DND-41 (cell line): ENCODE data around the gene LRRC51.
"Not testable (repeated sequence)": the region's sequence is repeated elsewhere in the genome, so short reads cannot be mapped to it uniquely, and the experiment has no call there.

ENCODE experiments used
- ATAC-seq: fragments of 200-7000 bp; cut with Tn5 transposase; 3 replicates; pipeline ENCODE4 v1.9.1; 2021; ENCODE audit warnings: low read depth; ENCODE audit not compliant: insufficient read depth
- DNase-seq: peaks from one replicate; pipeline ENCODE4 v3.0.0-alpha.2; 2020
- H2AFZ ChIP-seq: 2 replicates; pipeline ENCODE4 v1.6.0; 2012; ENCODE audit warnings: low read depth, low read length
- H3K27ac ChIP-seq: 2 replicates; pipeline ENCODE4 v1.5.1; 2012; ENCODE audit warnings: low read length, inconsistent platforms
- H3K27me3 ChIP-seq: fragments of 200-600 bp; sonication (generic); 2 replicates; pipeline ENCODE4 v1.6.0; 2012; ENCODE audit warnings: low read length, mild to moderate bottlenecking, inconsistent platforms; ENCODE audit not compliant: insufficient read depth, poor library complexity
- H3K36me3 ChIP-seq: 2 replicates; pipeline ENCODE4 v1.5.1; 2012; ENCODE audit warnings: low read length, inconsistent platforms; ENCODE audit not compliant: insufficient read depth
- H3K4me1 ChIP-seq: 2 replicates; pipeline ENCODE4 v1.5.1; 2012; ENCODE audit warnings: mild to moderate bottlenecking, low read length; ENCODE audit not compliant: insufficient read depth
- H3K4me2 ChIP-seq: 2 replicates; pipeline ENCODE4 v1.6.0; 2012; ENCODE audit warnings: mild to moderate bottlenecking, moderate library complexity, low read length, inconsistent platforms; ENCODE audit not compliant: insufficient read depth
- H3K4me3 ChIP-seq, 2 experiments: fragments of 200-600 bp in 1 of 2; shearing (Covaris generic) in 1 of 2; 2 replicates each; pipeline ENCODE4 v1.5.1; 2012 to 2016; ENCODE audit warnings: inconsistent platforms in 2 of 2, low read length in 2 of 2, mild to moderate bottlenecking in 2 of 2, low read depth in 1 of 2, moderate library complexity in 1 of 2
- H3K79me2 ChIP-seq: 2 replicates; pipeline ENCODE4 v1.6.0; 2012; ENCODE audit warnings: low read length, inconsistent platforms; ENCODE audit not compliant: insufficient read depth
- H3K9ac ChIP-seq: 2 replicates; pipeline ENCODE4 v1.6.0; 2012; ENCODE audit warnings: low read depth, mild to moderate bottlenecking, inconsistent platforms, low read length, moderate library complexity
- H3K9me3 ChIP-seq: 2 replicates; pipeline ENCODE4 v1.5.1; 2012; ENCODE audit warnings: low read length, moderate library complexity, mild to moderate bottlenecking, inconsistent platforms; ENCODE audit not compliant: insufficient read depth, severe bottlenecking
- H4K20me1 ChIP-seq: 2 replicates; pipeline ENCODE4 v1.6.0; 2012; ENCODE audit warnings: low read length; ENCODE audit not compliant: insufficient read depth
- EZH2 ChIP-seq: IDR thresholded peaks from 3 replicates; pipeline ENCODE4 v1.6.1; 2012; ENCODE audit warnings: borderline replicate concordance, low read depth, mild to moderate bottlenecking, moderate library complexity, low read length, inconsistent platforms; ENCODE audit not compliant: severe bottlenecking
- TF ChIP-seq, protein P1 (sequence below): IDR thresholded peaks from 2 replicates; pipeline ENCODE4 v1.5.1; 2012; ENCODE audit warnings: borderline replicate concordance, low read length, moderate library complexity, mild to moderate bottlenecking; ENCODE audit not compliant: poor library complexity, severe bottlenecking; ENCODE audit errors: extremely low read depth

LRRC51 gene

DNA sequence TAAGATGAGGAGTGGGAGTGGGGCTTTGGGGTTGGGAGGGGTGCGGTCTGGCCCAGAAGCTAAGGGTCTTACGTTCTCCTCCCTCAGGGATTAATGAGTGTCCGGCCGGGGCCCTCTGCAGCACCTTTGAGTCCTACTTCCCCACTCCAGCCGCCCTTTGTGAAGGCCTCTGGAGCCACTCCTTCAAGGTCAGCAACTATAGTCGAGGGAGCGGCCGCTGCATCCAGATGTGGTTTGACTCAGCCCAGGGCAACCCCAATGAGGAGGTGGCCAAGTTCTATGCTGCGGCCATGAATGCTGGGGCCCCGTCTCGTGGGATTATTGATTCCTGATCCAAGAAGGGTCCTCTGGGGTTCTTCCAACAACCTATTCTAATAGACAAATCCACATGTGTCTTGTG is 58.9 kb downstream of the LRRC51 start:
- H2AFZ ChIP-seq = no peak overlapping the region
- H3K36me3 ChIP-seq = no peaks in the 10 kb centered on the region
- peaks cover 5% of the 10 kb centered on the region for H3K27me3 ChIP-seq
- no peaks in the 10 kb centered on the region for H4K20me1 ChIP-seq
- H3K4me1 ChIP-seq = peaks cover 3% of the 10 kb centered on the region; the same call in 1 of the 2 replicates
- TF ChIP-seq, protein P1, sequence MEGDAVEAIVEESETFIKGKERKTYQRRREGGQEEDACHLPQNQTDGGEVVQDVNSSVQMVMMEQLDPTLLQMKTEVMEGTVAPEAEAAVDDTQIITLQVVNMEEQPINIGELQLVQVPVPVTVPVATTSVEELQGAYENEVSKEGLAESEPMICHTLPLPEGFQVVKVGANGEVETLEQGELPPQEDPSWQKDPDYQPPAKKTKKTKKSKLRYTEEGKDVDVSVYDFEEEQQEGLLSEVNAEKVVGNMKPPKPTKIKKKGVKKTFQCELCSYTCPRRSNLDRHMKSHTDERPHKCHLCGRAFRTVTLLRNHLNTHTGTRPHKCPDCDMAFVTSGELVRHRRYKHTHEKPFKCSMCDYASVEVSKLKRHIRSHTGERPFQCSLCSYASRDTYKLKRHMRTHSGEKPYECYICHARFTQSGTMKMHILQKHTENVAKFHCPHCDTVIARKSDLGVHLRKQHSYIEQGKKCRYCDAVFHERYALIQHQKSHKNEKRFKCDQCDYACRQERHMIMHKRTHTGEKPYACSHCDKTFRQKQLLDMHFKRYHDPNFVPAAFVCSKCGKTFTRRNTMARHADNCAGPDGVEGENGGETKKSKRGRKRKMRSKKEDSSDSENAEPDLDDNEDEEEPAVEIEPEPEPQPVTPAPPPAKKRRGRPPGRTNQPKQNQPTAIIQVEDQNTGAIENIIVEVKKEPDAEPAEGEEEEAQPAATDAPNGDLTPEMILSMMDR = no peak
- no peak for TF ChIP-seq EZH2
- no peak overlapping the region for H3K4me3 ChIP-seq
- H3K9me3 ChIP-seq = no peaks in the 10 kb centered on the region
- H3K79me2 ChIP-seq = no peaks in the 10 kb centered on the region
- H3K9ac ChIP-seq = no peak overlapping the region
- H3K4me2 ChIP-seq = no peak overlapping the region
- H3K27ac ChIP-seq = no peak overlapping the region
- DNase-seq (no peak), ATAC-seq (no peak)

GRCh38 chr11:72140661-72141060 is 60.0 kb downstream of the LRRC51 start:
- no peak for DNase-seq
- H3K4me3 ChIP-seq = no peak overlapping the region
- H3K36me3 ChIP-seq = no peaks in the 10 kb centered on the region
- no peak for ATAC-seq
- H4K20me1 ChIP-seq = no peaks in the 10 kb centered on the region
- TF ChIP-seq, protein P1 = no peak
- no peak for TF ChIP-seq EZH2
- peaks cover 5% of the 10 kb centered on the region for H3K27me3 ChIP-seq
- H3K27ac ChIP-seq = no peak overlapping the region
- no peak overlapping the region for H2AFZ ChIP-seq
- H3K9me3 ChIP-seq = no peaks in the 10 kb centered on the region
- H3K4me1 ChIP-seq = peaks cover 3% of the 10 kb centered on the region; the same call in 1 of the 2 replicates
- H3K79me2 ChIP-seq = no peaks in the 10 kb centered on the region
- H3K4me2 ChIP-seq = no peak overlapping the region
- no peak overlapping the region for H3K9ac ChIP-seq

DNA sequence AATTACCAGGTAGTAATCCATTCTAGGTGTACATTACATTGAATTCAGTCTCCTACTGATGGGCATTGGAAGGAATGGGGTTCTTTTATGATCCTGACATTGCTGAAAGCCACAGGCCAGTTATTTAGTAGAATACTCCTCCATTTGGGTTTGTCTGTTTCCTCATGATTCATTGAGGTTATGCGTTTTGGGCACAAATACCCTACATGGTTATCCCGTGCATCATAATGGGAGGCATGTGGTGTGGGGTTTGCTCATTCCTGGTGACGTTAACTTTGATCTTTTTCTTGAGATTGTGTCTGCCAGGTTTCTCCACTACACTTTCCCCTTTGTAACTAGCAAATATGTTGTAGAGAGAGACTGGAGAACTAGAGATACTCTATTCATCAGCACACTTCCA is 60.4 kb downstream of the LRRC51 start:
- H3K4me1 ChIP-seq = peaks cover 3% of the 10 kb centered on the region; the same call in 1 of the 2 replicates
- H3K27ac ChIP-seq = no peak overlapping the region
- no peak overlapping the region for H3K4me2 ChIP-seq
- H3K79me2 ChIP-seq = no peaks in the 10 kb centered on the region
- no peaks in the 10 kb centered on the region for H4K20me1 ChIP-seq
- H3K27me3 ChIP-seq = peaks cover 5% of the 10 kb centered on the region
- H3K9ac ChIP-seq = no peak overlapping the region
- no peaks in the 10 kb centered on the region for H3K36me3 ChIP-seq
- ATAC-seq = no peak
- H3K9me3 ChIP-seq = no peaks in the 10 kb centered on the region
- DNase-seq = no peak
- no peak overlapping the region for H2AFZ ChIP-seq
- H3K4me3 ChIP-seq = no peak overlapping the region
- TF ChIP-seq, protein P1 = no peak
- TF ChIP-seq EZH2 = no peak

GRCh38 chr11:72142086-72142485 is 61.4 kb downstream of the LRRC51 start:
- H3K4me1 ChIP-seq, H3K4me2 ChIP-seq, H4K20me1 ChIP-seq, ATAC-seq, H3K9me3 ChIP-seq, H3K27ac ChIP-seq, H3K36me3 ChIP-seq, H3K9ac ChIP-seq, H3K4me3 ChIP-seq, DNase-seq, H2AFZ ChIP-seq, H3K27me3 ChIP-seq, H3K79me2 ChIP-seq: not testable (repeated sequence)

DNA sequence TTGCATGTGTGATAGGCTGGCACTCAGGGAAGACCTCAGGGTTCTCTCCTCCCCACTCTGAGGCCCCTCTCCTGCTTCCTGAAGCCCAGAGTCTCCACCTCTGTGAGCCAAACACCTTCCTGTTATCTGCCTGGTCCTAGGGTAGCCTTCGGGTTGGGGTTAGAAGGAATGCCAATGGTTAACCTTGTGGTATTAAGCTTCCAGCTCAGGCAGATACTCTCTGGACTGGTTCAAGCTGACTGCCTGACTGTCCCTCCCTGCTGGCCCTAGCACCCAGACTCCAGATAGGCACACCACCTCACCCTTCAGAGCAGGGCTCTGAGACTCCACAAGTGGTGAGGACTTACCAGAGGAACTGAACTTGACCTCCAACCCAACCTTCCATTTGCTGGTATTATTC is 61.9 kb downstream of the LRRC51 start:
- not testable (repeated sequence) for H3K9ac ChIP-seq, ATAC-seq

More for the DNA sequence above, 61.9 kb downstream of the LRRC51 start:
- H3K4me2 ChIP-seq, H4K20me1 ChIP-seq, H3K9me3 ChIP-seq, H3K27me3 ChIP-seq, H3K27ac ChIP-seq, H3K4me3 ChIP-seq, H3K36me3 ChIP-seq, H2AFZ ChIP-seq, H3K79me2 ChIP-seq, DNase-seq, H3K4me1 ChIP-seq: not testable (repeated sequence)
